DND-41 (cell line): ENCODE measurements around the gene ABCA12.

Experiments
- ATAC-seq: fragments of 200-7000 bp; cut with Tn5 transposase; 3 replicates; pipeline ENCODE4 v1.9.1; 2021; ENCODE audit warnings: low read depth; ENCODE audit not compliant: insufficient read depth
- DNase-seq: peaks from one replicate; pipeline ENCODE4 v3.0.0-alpha.2; 2020
- H2AFZ ChIP-seq: 2 replicates; pipeline ENCODE4 v1.6.0; 2012; ENCODE audit warnings: low read depth, low read length
- H3K27ac ChIP-seq: 2 replicates; pipeline ENCODE4 v1.5.1; 2012; ENCODE audit warnings: low read length, inconsistent platforms
- H3K27me3 ChIP-seq: fragments of 200-600 bp; sonication (generic); 2 replicates; pipeline ENCODE4 v1.6.0; 2012; ENCODE audit warnings: low read length, mild to moderate bottlenecking, inconsistent platforms; ENCODE audit not compliant: insufficient read depth, poor library complexity
- H3K36me3 ChIP-seq: 2 replicates; pipeline ENCODE4 v1.5.1; 2012; ENCODE audit warnings: low read length, inconsistent platforms; ENCODE audit not compliant: insufficient read depth
- H3K4me1 ChIP-seq: 2 replicates; pipeline ENCODE4 v1.5.1; 2012; ENCODE audit warnings: mild to moderate bottlenecking, low read length; ENCODE audit not compliant: insufficient read depth
- H3K4me2 ChIP-seq: 2 replicates; pipeline ENCODE4 v1.6.0; 2012; ENCODE audit warnings: mild to moderate bottlenecking, moderate library complexity, low read length, inconsistent platforms; ENCODE audit not compliant: insufficient read depth
- H3K4me3 ChIP-seq, 2 experiments: fragments of 200-600 bp in 1 of 2; shearing (Covaris generic) in 1 of 2; 2 replicates each; pipeline ENCODE4 v1.5.1; 2012 to 2016; ENCODE audit warnings: inconsistent platforms in 2 of 2, low read length in 2 of 2, mild to moderate bottlenecking in 2 of 2, low read depth in 1 of 2, moderate library complexity in 1 of 2
- H3K79me2 ChIP-seq: 2 replicates; pipeline ENCODE4 v1.6.0; 2012; ENCODE audit warnings: low read length, inconsistent platforms; ENCODE audit not compliant: insufficient read depth
- H3K9ac ChIP-seq: 2 replicates; pipeline ENCODE4 v1.6.0; 2012; ENCODE audit warnings: low read depth, mild to moderate bottlenecking, inconsistent platforms, low read length, moderate library complexity
- H3K9me3 ChIP-seq: 2 replicates; pipeline ENCODE4 v1.5.1; 2012; ENCODE audit warnings: low read length, moderate library complexity, mild to moderate bottlenecking, inconsistent platforms; ENCODE audit not compliant: insufficient read depth, severe bottlenecking
- H4K20me1 ChIP-seq: 2 replicates; pipeline ENCODE4 v1.6.0; 2012; ENCODE audit warnings: low read length; ENCODE audit not compliant: insufficient read depth
- EZH2 ChIP-seq: IDR thresholded peaks from 3 replicates; pipeline ENCODE4 v1.6.1; 2012; ENCODE audit warnings: borderline replicate concordance, low read depth, mild to moderate bottlenecking, moderate library complexity, low read length, inconsistent platforms; ENCODE audit not compliant: severe bottlenecking
- TF ChIP-seq, protein P1 (sequence below): IDR thresholded peaks from 2 replicates; pipeline ENCODE4 v1.5.1; 2012; ENCODE audit warnings: borderline replicate concordance, low read length, moderate library complexity, mild to moderate bottlenecking; ENCODE audit not compliant: poor library complexity, severe bottlenecking; ENCODE audit errors: extremely low read depth

The ABCA12 gene

GRCh38 chr2:215055891-215056290 lies 82.5 kb downstream of the ABCA12 start:
- Histone ChIP-seq H3K4me3 (no peak overlapping the region), H4K20me1 (no peaks in the 10 kb centered on the region), H3K9me3 (no peaks in the 10 kb centered on the region), H3K27ac (no peak overlapping the region), H3K4me1 (no peaks in the 10 kb centered on the region), H3K79me2 (no peaks in the 10 kb centered on the region), H2AFZ (no peak overlapping the region), H3K4me2 (no peak overlapping the region), H3K36me3 (no peaks in the 10 kb centered on the region), H3K9ac (no peak overlapping the region), H3K27me3 (no peaks in the 10 kb centered on the region)
- no peak for TF ChIP-seq EZH2
- TF ChIP-seq, protein P1, sequence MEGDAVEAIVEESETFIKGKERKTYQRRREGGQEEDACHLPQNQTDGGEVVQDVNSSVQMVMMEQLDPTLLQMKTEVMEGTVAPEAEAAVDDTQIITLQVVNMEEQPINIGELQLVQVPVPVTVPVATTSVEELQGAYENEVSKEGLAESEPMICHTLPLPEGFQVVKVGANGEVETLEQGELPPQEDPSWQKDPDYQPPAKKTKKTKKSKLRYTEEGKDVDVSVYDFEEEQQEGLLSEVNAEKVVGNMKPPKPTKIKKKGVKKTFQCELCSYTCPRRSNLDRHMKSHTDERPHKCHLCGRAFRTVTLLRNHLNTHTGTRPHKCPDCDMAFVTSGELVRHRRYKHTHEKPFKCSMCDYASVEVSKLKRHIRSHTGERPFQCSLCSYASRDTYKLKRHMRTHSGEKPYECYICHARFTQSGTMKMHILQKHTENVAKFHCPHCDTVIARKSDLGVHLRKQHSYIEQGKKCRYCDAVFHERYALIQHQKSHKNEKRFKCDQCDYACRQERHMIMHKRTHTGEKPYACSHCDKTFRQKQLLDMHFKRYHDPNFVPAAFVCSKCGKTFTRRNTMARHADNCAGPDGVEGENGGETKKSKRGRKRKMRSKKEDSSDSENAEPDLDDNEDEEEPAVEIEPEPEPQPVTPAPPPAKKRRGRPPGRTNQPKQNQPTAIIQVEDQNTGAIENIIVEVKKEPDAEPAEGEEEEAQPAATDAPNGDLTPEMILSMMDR: no peak
- ATAC-seq (no peak), DNase-seq (no peak)

DNA sequence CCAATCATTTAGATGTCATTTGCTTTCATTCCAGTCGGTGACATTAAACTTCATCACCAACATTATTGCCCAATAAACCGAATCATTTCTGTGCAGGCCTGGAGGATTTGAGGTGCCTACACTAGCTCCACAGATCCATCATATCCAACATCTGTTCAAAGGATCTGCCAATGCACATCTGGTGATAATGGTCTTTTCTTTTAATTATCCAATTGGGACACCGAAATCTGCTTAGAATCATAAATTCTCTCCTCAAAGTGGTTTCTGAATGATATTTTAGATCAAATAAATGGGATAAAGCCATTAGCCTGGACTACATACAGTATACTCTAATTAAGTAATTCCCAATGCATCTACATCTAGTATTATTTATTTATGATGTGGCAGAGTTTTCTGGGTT lies 85.6 kb downstream of the ABCA12 start:
- Histone ChIP-seq H3K79me2 (no peaks in the 10 kb centered on the region), H3K27me3 (no peaks in the 10 kb centered on the region), H3K27ac (no peak overlapping the region), H3K36me3 (no peaks in the 10 kb centered on the region), H3K9me3 (no peaks in the 10 kb centered on the region), H2AFZ (no peak overlapping the region), H3K4me1 (no peaks in the 10 kb centered on the region), H4K20me1 (no peaks in the 10 kb centered on the region), H3K4me3 (no peak overlapping the region), H3K9ac (no peak overlapping the region), H3K4me2 (no peak overlapping the region)
- no peak for ATAC-seq
- no peak for DNase-seq
- TF ChIP-seq, protein P1: no peak
- TF ChIP-seq EZH2: no peak

DNA sequence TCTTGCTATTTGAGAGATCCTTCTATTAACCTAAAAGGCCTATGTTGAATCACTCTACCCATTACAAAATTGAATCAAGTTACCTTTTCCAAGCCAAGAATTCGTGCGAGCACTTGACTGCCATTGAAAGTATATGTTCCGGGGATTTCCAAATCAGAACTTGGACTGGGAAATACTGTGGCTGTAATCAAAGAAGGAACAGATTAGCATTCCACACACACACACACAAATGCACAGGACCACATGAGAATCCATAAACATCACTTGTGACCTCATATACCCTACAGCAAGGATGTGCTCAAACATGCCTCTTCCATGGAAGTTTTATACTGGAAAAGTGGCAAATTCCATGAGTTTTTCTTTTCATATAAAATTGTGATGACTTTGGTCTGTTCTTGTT lies 86.0 kb downstream of the ABCA12 start:
- Histone ChIP-seq H2AFZ (no peak overlapping the region), H4K20me1 (no peaks in the 10 kb centered on the region), H3K9me3 (no peaks in the 10 kb centered on the region), H3K27me3 (no peaks in the 10 kb centered on the region), H3K4me2 (no peak overlapping the region), H3K4me1 (no peaks in the 10 kb centered on the region), H3K36me3 (no peaks in the 10 kb centered on the region), H3K79me2 (no peaks in the 10 kb centered on the region), H3K9ac (no peak overlapping the region), H3K27ac (no peak overlapping the region), H3K4me3 (no peak overlapping the region)
- TF ChIP-seq, protein P1: no peak
- no peak for TF ChIP-seq EZH2
- ATAC-seq: no peak
- no peak for DNase-seq

DNA sequence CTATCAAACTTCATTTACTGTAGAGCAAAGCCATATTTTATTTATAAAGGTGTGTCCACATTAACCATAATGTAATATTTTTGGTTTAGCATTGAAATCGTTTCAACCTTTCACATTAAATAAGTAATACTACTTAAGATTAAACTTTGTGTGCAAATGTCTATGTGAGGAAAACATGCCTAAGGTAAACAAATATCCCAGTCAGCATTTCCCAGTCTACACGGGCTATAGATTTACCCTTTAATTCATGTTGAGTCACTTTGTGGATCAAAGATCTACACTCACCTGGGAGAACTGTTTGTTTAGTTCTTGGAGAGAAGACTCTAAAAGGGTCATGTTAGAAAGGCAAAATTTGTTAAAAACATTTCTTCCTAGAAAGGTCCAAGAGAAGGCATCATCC lies 89.1 kb downstream of the ABCA12 start:
- TF ChIP-seq, protein P1: no peak
- no peak for TF ChIP-seq EZH2

More for the DNA sequence above, 89.1 kb downstream of the ABCA12 start:
- Histone ChIP-seq H3K9ac (no peak overlapping the region), H3K4me3 (no peak overlapping the region), H4K20me1 (no peaks in the 10 kb centered on the region), H3K27ac (no peak overlapping the region), H3K9me3 (no peaks in the 10 kb centered on the region), H3K4me2 (no peak overlapping the region), H3K27me3 (no peaks in the 10 kb centered on the region), H3K36me3 (no peaks in the 10 kb centered on the region), H3K79me2 (no peaks in the 10 kb centered on the region), H3K4me1 (no peaks in the 10 kb centered on the region), H2AFZ (no peak overlapping the region)
- ATAC-seq (no peak), DNase-seq (no peak)
